GM18520 (cell line): Measurements from ENCODE around the gene TUBA3E.
"Not testable (repeated sequence)": the region's sequence is repeated elsewhere in the genome, so short reads cannot be mapped to it uniquely, and the experiment has no call there.

Experiments
- ATAC-seq: cut with Tn5 transposase; IDR thresholded peaks from one replicate; pipeline ENCODE4 v1.9.1; 2021; ENCODE audit not compliant: unreplicated experiment

Gene TUBA3E

GRCh38 chr2:130165293-130166016, 32.8 kb downstream of the TUBA3E start:
- ATAC-seq: no peak

GRCh38 chr2:130162968-130163367, 35.3 kb downstream of the TUBA3E start:
- no peak for ATAC-seq

GRCh38 chr2:130162486-130162885, 35.8 kb downstream of the TUBA3E start:
- ATAC-seq: not testable (repeated sequence)

- not testable (repeated sequence) for ATAC-seq
Observed at GRCh38 chr2:130160838-130161705, 37.2 kb downstream of the TUBA3E start.

GRCh38 chr2:130160131-130160530, 38.1 kb downstream of the TUBA3E start:
- no peak for ATAC-seq

- ATAC-seq: not testable (repeated sequence)
Observed at GRCh38 chr2:130159376-130159775, 38.9 kb downstream of the TUBA3E start.

- no peak for ATAC-seq
Observed at GRCh38 chr2:130158631-130159030, 39.6 kb downstream of the TUBA3E start.

GRCh38 chr2:130157825-130158514, 40.3 kb downstream of the TUBA3E start:
- peak; percentile 69 for ATAC-seq

GRCh38 chr2:130157354-130157753, 40.9 kb downstream of the TUBA3E start:
- ATAC-seq: peak; percentile 40

- ATAC-seq: no peak
Observed at GRCh38 chr2:130156624-130157004, 41.6 kb downstream of the TUBA3E start.

- ATAC-seq: not testable (repeated sequence)
Observed at GRCh38 chr2:130155956-130156623, 42.1 kb downstream of the TUBA3E start.

GRCh38 chr2:130154773-130155765, 43.2 kb downstream of the TUBA3E start:
- ATAC-seq: no peak

GRCh38 chr2:130154423-130154770, 43.8 kb downstream of the TUBA3E start:
- ATAC-seq: not testable (repeated sequence)

- not testable (repeated sequence) for ATAC-seq
Observed at GRCh38 chr2:130153721-130154422, 44.4 kb downstream of the TUBA3E start.

- no peak for ATAC-seq
Observed at GRCh38 chr2:130152816-130153595, 45.2 kb downstream of the TUBA3E start.

- not testable (repeated sequence) for ATAC-seq
Observed at GRCh38 chr2:130152136-130152815, 46.0 kb downstream of the TUBA3E start.

GRCh38 chr2:130151145-130151512, 47.1 kb downstream of the TUBA3E start:
- ATAC-seq: not testable (repeated sequence)
